ENCODE measurements around the gene BCL3. TPM values are rescaled to one million over a fixed set of nuclear protein-coding genes. Genes with fewer than 3 reads are reported as not detected.

The BCL3 gene
- total and polyA plus RNA-seq, 2 of the 13 experiments (the other 11 are each of a cell fraction or from before 2014, with no cell fraction given) = 2.3 to 4.0 TPM

- TF ChIP-seq MTA1 (CRISPR knock-in tag; IDR thresholded peaks at IDR 0.05; ENCODE audit: borderline replicate concordance) (peak; percentile 93), HCFC1 (IDR thresholded peaks at IDR 0.05; ENCODE audit: low read depth, low read length) (no peak), HOXA9 (CRISPR knock-in tag; IDR thresholded peaks at IDR 0.05; ENCODE audit: borderline replicate concordance) (no peak), ZNF549 (CRISPR knock-in tag; IDR thresholded peaks at IDR 0.05) (no peak), ELF3 (CRISPR knock-in tag; IDR thresholded peaks at IDR 0.05) (peak; percentile 50; the same call in 1 of the 2 replicates), THAP11 (CRISPR knock-in tag; IDR thresholded peaks at IDR 0.05) (peak; percentile 54; the same call in 1 of the 2 replicates), MAFF (IDR thresholded peaks at IDR 0.05; ENCODE audit: low read depth, low read length) (peak; percentile 31; the same call in 1 of the 2 replicates), SALL1 (CRISPR knock-in tag; IDR thresholded peaks at IDR 0.05) (peak; percentile 72), ZNF800 (CRISPR knock-in tag; IDR thresholded peaks at IDR 0.05) (no peak), ARID4A (CRISPR knock-in tag; IDR thresholded peaks at IDR 0.05; ENCODE audit: borderline replicate concordance) (peak; percentile 22; the same call in 1 of the 2 replicates), TGIF2 (CRISPR knock-in tag; IDR thresholded peaks at IDR 0.05) (no peak; the same call in 1 of the 2 replicates), MAFK (conservative IDR thresholded peaks at IDR 0.05 in 1 of 2, IDR thresholded peaks at IDR 0.05 in 1 of 2; ENCODE audit: low read length in 2 of 2) (peak; percentile 46 to 71; a peak in 3 of 4 replicates), ZNF207 (IDR thresholded peaks at IDR 0.05; ENCODE audit: borderline replicate concordance) (no peak), ZNF281 (CRISPR knock-in tag; IDR thresholded peaks at IDR 0.05; ENCODE audit: borderline replicate concordance) (peak; percentile 84), ZNF143 (CRISPR knock-in tag; IDR thresholded peaks at IDR 0.05) (no peak), ZBTB42 (CRISPR knock-in tag; IDR thresholded peaks at IDR 0.05) (no peak), LCORL (IDR thresholded peaks at IDR 0.05) (no peak), LCORL (CRISPR knock-in tag; IDR thresholded peaks at IDR 0.05) (peak; percentile 40; the same call in 1 of the 2 replicates), KLF11 (CRISPR knock-in tag; IDR thresholded peaks at IDR 0.05) (no peak), TARDBP (CRISPR knock-in tag; IDR thresholded peaks at IDR 0.05) (peak; percentile 30; the same call in 1 of the 2 replicates), DBP (CRISPR knock-in tag; IDR thresholded peaks at IDR 0.05; ENCODE audit: not compliant biosample characterization) (no peak)
Observed at GRCh38 chr19:44741841-44742329, 6.6 kb upstream of the BCL3 start (continued).
